SH-SY5Y (cell line): ENCODE results near the gene ESPN.

Source experiments
- GATA2 ChIP-seq: IDR thresholded peaks from 2 replicates; pipeline ENCODE4 v1.6.1; 2011; ENCODE audit warnings: mild to moderate bottlenecking, low read depth, low read length
- GATA3 ChIP-seq: IDR thresholded peaks from 2 replicates; pipeline ENCODE4 v1.6.1; 2011; ENCODE audit warnings: low read depth, mild to moderate bottlenecking, low read length, moderate library complexity

GRCh38 chr1:6467224-6467623 lies 42.6 kb downstream of the ESPN start:
- TF ChIP-seq GATA2 = no peak
- TF ChIP-seq GATA3 = no peak
